ENCODE measurements around the gene TBX6.
"Not testable (repeated sequence)": the region's sequence is repeated elsewhere in the genome, so short reads cannot be mapped to it uniquely, and the experiment has no call there.

TBX6 gene

GRCh38 chr16:30065943-30066760, 25.6 kb downstream of the TBX6 start:
- no peak for DNase-seq

GRCh38 chr16:30065102-30065942, 26.4 kb downstream of the TBX6 start, which contains the start of gene ALDOA:
ALDOA (plus strand) TSS chr16:30065760; CDS start chr16:30066898, 1,138 bp downstream.
- peak; percentile 88 for DNase-seq

GRCh38 chr16:30064729-30065101, 27.0 kb downstream of the TBX6 start:
- DNase-seq = no peak

- no peak for DNase-seq
Observed at GRCh38 chr16:30063893-30064728, 27.6 kb downstream of the TBX6 start.

GRCh38 chr16:30063278-30063892, 28.3 kb downstream of the TBX6 start:
- no peak for DNase-seq

GRCh38 chr16:30060836-30061554, 30.7 kb downstream of the TBX6 start:
- no peak for DNase-seq

GRCh38 chr16:30060346-30060745, 31.4 kb downstream of the TBX6 start:
- DNase-seq = no peak

GRCh38 chr16:30054959-30055553, 36.7 kb downstream of the TBX6 start:
- no peak for DNase-seq

GRCh38 chr16:30054451-30054850, 37.3 kb downstream of the TBX6 start:
- DNase-seq = no peak

GRCh38 chr16:30053376-30054015, 38.2 kb downstream of the TBX6 start:
- no peak for DNase-seq

GRCh38 chr16:30052671-30053372, 38.9 kb downstream of the TBX6 start:
- DNase-seq = peak; percentile 69

GRCh38 chr16:30051518-30051917, 40.2 kb downstream of the TBX6 start:
- DNase-seq = no peak

GRCh38 chr16:30049871-30050270, 41.9 kb downstream of the TBX6 start:
- DNase-seq = no peak

GRCh38 chr16:30046588-30046987, 45.1 kb downstream of the TBX6 start:
- no peak for DNase-seq

- no peak for DNase-seq
Observed at GRCh38 chr16:30046178-30046577, 45.5 kb downstream of the TBX6 start.

- DNase-seq = no peak
Observed at GRCh38 chr16:30041841-30042240, 49.9 kb downstream of the TBX6 start.

- DNase-seq = not testable (repeated sequence)
Observed at GRCh38 chr16:30040690-30041089, 51.0 kb downstream of the TBX6 start.

GRCh38 chr16:30040221-30040620, 51.5 kb downstream of the TBX6 start:
- DNase-seq = no peak
